Occipital lobe (tissue), 2 donors: Measurements from ENCODE around the gene EFNB3. TPM values are rescaled to one million over a fixed set of nuclear protein-coding genes. Genes with fewer than 3 reads are reported as not detected.

ENCODE experiments used
- DNase-seq: peaks from one replicate; lab custom pipeline; 2025; lab: John Stamatoyannopoulos, UW
- total RNA-seq: library from RNA; depleted of rRNA; stranded (reverse); fragments of >200 nt; gene quantifications from one replicate; pipeline ENCODE4 v1.2.3, GENCODE V29; 2014

Gene EFNB3
- total RNA-seq, 1 donor from 2014 or later: 13.7 TPM

GRCh38 chr17:7697828-7698588 lies 7.0 kb upstream of the EFNB3 start:
- no peak for DNase-seq

- no peak for DNase-seq
Measured at GRCh38 chr17:7700510-7700909, 4.5 kb upstream of the EFNB3 start.

GRCh38 chr17:7701681-7702080 lies 3.3 kb upstream of the EFNB3 start:
- DNase-seq: no peak

GRCh38 chr17:7702776-7703175 lies 2.2 kb upstream of the EFNB3 start:
- DNase-seq: no peak

GRCh38 chr17:7703584-7704479 lies 1.2 kb upstream of the EFNB3 start:
- DNase-seq: peak; percentile 39

- no peak for DNase-seq
Measured at GRCh38 chr17:7705269-7706255, 560 bp downstream of the EFNB3 start.

- no peak for DNase-seq
Measured at GRCh38 chr17:7706631-7707354, 1.8 kb downstream of the EFNB3 start.

GRCh38 chr17:7707446-7707845 lies 2.4 kb downstream of the EFNB3 start:
- no peak for DNase-seq

- no peak for DNase-seq
Measured at GRCh38 chr17:7707858-7708750, 3.1 kb downstream of the EFNB3 start.

GRCh38 chr17:7709031-7709430 lies 4.0 kb downstream of the EFNB3 start:
- DNase-seq: no peak

GRCh38 chr17:7710301-7710700 lies 5.3 kb downstream of the EFNB3 start:
- DNase-seq: no peak

- no peak for DNase-seq
Measured at GRCh38 chr17:7711051-7711755, 6.2 kb downstream of the EFNB3 start.

- DNase-seq: no peak
Measured at GRCh38 chr17:7712111-7712771, 7.2 kb downstream of the EFNB3 start.

GRCh38 chr17:7713782-7714181 lies 8.8 kb downstream of the EFNB3 start:
- DNase-seq: no peak

- no peak for DNase-seq
Measured at GRCh38 chr17:7714721-7715594, 10.0 kb downstream of the EFNB3 start.

- no peak for DNase-seq
Measured at GRCh38 chr17:7715936-7716886, 11.2 kb downstream of the EFNB3 start.
